GM18505 (cell line): ENCODE results near the gene GATAD2B.

Experiments
- ATAC-seq: cut with Tn5 transposase; IDR thresholded peaks from one replicate; pipeline ENCODE4 v1.9.1; 2021; ENCODE audit not compliant: unreplicated experiment
- POLR2A ChIP-seq: IDR thresholded peaks from 4 replicates; pipeline ENCODE4 v1.6.1; 2011; ENCODE audit warnings: borderline replicate concordance; ENCODE audit not compliant: insufficient read depth, insufficient read length; ENCODE audit errors: extremely low read depth

GATAD2B gene

DNA sequence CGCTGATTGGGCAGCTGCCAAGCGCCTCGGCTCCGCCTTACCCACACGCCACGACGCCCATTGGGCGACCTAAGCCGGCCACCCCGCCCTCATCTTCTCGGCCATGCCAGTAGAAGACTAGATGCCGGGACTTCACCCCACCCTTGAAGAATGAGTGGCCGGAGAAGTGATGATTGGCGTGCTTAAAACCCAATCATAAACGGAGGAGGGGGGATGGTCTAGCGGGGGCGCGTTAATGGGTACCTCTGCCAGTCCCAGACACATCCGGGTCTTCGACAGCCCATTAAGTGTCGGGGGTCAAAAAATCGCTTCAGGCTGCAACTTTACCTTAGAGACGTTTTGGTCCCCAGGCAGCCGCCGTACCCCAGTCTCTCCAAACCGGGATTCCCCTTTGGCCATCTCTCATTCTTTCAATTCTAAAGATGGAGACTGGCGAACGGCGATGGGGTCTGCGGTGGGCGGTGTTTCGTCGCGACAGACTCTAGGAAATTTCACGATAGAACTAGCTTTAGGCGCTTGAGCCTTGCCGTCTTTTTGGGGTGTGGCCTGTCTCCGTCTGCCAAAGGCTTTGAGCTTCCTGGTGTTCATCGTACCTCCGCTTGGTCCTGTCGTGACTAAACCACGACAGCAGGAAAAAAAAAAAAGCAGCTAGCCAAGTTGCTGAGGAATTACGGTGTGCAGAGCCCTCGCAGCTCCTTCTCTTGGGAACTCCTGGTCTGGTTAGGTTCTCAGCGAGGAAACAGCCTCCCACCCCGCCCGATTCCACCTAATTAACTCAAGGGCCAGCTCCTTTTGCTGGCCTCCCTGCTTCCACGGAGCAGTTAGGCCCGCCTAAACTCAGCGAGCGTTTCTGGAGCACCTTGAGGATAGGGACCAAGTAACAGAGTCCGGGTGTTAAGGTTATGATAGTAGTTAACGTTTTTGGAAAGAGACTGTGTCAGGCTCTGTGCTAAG lies at the start of gene GATAD2B:
Gene GATAD2B, minus strand, starts transcription at position 1 of the 954 bp plus-strand sequence. CDS start 94,625 bp downstream, outside the sequence.
- peak; percentile 82 for TF ChIP-seq POLR2A
- ATAC-seq: peak; percentile 85

DNA sequence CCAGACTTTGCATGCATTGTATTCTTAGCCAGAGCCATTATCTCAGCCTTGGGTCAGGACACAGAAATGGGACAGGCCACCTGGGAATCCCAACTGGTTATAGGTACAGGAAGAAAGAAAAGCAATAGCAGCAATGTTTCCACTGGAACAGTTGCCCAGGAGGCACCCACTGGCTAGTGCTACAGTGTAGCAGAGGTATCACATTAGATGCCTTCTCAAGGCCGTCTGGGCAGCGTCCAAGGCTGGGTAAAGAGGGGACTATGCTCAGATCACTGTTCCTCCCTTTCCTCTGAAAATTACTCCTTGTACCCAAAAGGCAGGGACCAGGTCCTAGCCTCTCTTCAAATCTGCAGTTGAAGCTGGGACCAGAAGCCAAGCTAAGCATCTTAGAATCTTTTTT lies 47.6 kb upstream of the GATAD2B start:
- no peak for ATAC-seq
- no peak for TF ChIP-seq POLR2A

DNA sequence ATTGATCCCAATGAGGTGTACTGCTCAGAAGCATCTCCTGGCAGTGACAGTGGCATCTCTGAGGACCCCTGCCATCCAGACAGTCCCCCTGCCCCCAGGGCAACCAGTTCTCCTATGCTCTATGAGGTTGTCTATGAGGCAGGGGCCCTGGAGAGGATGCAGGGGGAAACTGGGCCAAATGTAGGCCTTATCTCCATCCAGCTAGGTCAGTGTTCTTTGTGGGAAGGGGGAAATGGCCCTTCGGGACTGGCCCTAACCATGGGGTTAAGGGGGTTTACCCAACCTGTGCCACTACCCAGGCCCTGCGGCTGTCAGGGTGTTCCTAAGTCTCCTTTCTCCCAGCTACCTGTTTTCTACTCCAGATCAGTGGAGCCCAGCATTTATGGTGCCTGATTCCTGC lies 46.2 kb upstream of the GATAD2B start:
- no peak for ATAC-seq
- no peak for TF ChIP-seq POLR2A

DNA sequence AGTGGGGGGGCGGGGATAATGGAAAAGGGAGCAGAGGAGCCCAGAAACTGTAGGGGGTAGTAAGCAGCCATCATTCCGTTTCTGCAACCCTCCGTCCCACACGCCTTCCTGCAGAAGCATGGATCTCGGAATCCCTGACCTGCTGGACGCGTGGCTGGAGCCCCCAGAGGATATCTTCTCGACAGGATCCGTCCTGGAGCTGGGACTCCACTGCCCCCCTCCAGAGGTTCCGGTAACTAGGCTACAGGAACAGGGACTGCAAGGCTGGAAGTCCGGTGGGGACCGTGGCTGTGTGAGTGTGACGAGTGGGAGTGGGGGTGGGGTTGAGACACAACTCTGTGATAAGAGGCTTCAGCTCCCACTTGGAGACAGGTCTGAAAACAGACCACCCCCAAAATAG lies 45.6 kb upstream of the GATAD2B start:
- no peak for ATAC-seq
- TF ChIP-seq POLR2A: no peak

DNA sequence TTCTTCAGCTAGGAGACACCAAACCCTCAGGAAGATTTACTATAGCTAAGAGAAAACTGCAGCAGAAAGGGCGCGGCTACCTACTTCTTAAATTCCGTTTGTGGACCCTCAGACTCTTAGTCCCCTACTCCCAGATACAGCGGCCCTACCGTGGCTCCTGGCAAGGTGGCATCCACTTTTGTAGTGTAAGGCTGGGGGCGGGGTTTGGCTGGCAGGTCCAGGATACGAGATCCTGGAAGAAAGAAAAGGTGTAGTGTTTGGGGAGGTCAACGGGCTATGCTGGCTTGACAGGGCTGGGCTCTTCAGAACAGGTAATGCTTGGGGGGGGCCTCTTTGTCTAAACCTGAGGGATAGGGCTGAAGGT lies 45.2 kb upstream of the GATAD2B start:
- TF ChIP-seq POLR2A: no peak
- ATAC-seq: no peak

DNA sequence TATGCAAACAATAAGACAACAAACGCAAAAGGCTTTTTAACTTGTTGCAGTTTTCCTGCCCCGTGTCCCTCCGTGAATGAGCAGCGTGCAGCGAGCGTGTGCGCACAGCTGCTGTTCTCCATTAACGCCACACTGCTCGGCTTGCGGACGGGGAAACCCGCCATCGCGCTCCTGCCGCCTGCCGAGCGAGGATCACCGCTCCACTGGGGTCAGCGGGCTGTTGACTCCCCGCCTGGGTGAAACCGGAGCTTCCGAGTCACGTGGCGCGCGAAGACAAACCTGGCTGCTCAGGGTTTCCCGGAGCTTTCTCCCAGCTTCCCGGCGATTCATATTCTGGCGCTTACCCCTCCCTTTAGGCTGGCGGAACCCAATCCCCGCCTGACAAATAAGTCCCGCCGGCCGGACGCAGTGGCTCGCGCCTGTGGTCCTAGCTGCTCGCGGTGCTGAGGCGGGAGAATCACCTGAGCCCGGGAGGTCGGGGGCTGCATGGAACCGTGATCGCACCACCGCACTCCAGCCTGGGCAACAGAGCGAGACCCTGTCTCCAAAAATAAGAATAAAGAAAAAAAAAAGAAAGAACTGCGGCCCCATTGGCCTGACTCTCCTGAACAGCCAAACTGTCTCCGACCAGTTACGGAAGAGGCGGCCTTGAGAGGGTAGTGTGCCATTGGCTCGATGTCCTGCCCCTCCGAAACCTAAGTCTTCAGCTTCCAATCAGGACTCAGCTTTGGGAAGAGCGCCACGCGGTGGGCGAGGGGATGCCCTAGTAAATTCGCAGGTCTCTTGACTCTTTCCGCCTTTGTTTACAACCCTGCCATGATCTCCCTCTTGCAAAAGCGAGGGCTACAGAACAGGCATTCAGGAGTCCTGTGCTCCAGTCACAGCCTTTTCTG lies 44.6 kb upstream of the GATAD2B start, which contains the start of gene CREB3L4:
Gene CREB3L4, plus strand, starts transcription at position 796 of the 893 bp plus-strand sequence. CDS start 624 bp downstream, outside the sequence.
- ATAC-seq: peak; percentile 59
- peak; percentile 84 for TF ChIP-seq POLR2A

DNA sequence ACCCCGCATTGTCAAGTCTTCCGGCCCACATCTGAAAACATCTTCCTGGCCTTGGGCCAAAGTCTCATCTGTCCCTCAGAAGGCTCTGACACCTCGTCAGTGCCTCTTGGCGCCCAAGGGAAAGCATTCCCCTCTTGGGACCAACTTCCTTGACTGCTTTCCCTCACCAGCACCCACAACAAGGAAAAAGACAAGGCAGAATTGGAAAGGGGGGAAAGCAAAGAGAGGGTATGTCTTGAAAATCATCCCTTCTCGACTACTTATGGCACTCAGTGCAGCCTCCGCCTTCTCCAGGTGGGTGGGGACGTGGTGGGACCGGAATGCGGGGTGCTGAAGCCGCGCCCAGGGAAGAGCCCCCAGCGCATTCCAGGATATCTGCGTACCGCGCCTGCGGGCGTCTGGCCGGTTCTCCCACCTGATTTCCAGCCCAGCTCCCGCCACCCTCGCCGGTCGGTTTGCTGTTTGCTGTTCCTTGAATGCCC lies 41.1 kb upstream of the GATAD2B start:
- TF ChIP-seq POLR2A: peak; percentile 6

DNA sequence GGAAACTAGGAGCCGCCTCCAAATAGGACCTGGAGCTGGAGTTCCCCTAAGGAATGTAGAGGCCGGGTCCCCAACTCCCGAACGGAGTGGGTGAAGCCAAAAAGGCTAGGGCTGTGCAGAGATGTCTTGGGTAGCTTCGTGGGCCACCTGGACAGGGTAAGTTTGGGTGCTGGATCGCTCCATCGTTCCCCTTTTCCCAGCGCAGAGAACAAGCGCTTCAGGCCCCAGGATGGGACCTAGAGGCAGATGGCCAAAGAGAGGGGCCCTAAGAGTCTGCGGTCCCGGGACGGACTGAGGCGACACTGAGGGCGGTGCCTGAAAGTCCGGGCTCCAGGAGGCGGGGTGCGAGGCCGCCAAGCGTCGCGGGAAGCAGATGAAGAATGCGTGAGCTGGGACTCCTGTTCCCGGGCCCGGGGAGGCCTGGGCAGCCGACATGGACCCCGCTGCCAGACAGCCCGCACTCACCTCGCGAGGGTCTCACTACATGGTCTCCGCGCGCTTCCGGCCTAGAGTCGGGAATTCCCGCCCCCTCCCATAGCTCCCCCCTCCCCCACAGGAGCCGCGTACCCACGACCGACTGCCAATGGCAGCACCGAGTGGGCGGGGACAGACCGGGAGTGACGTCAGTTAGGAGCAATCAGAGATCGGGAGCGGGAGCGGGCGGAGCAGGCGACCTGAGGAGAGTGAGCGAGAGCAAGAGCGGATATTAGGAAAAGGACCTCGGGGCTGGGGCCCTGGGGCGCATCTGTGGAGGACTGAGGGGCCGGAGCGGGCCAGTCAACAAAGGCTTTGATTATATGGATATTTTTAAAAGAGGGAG lies 40.5 kb upstream of the GATAD2B start, which contains the start of gene SLC39A1:
Gene SLC39A1, minus strand, starts transcription at position 508 of the 820 bp plus-strand sequence. CDS start 822 bp downstream, outside the sequence.
- peak; percentile 73 for TF ChIP-seq POLR2A
- peak; percentile 43 for ATAC-seq

More for the DNA sequence above, 41.1 kb upstream of the GATAD2B start:
- ATAC-seq: no peak

DNA sequence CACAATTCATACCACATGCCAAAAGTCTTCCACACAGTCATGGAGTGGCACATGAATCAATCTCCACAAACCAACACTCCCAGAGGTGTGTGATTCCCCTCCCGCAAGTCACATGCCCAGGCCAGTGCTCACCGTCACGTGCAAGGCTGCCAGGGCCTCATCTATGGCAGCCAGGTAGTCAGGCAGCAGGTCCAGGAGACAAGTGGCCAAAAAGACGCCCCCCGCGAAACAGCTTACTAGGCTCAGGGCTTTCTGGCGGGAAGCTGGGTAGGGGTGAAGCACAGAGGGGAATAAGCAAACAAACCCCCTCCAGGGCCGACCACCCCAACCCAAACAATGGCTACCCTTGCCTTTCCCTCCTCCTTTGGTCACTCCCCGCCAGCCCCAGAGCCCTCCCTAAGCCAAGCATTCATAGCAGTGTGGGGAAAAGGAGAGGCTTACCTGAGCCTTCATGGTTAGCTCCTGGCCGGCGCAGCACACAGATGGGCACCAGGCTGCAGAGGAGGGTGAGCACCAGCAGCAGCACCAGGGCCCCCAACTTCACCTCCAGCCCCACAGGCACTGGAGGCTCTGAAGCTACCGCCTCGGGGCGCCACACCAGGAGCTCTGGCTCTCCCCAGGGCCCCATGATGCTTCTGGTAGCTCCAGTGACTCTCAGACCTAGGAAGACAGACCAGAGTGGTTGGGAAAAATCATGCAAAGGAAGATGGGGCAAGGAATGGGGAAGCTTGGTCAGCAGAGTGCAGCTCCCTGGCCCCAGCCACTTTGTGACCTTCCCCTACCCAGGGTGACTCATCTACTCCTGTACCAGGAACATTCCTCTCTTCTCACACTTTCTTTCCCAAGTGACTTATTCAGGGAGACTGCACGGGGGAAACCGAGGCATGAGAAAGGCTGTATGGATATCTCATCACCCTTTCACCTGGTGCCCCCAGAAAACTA lies 39.6 kb upstream of the GATAD2B start:
- no peak for ATAC-seq
- TF ChIP-seq POLR2A: peak; percentile 25

DNA sequence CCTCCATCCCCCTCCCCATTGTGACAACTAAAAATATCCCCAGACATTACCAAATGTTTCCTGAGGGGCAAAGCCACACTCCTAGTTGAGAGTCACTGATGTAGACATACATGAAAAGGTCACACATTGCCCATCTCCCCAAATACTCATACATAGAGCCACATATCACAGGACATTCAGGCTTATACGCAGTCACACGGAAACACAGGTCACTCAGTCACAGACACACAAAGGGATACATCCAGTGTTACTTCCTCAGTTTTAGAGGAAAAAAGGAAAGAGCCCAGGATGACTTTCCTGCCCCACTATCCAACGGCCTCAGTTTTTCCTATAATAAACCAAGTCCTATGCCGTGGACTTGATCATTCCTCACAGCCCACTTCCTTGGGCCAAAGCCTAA lies 38.6 kb upstream of the GATAD2B start:
- TF ChIP-seq POLR2A: no peak
- no peak for ATAC-seq

DNA sequence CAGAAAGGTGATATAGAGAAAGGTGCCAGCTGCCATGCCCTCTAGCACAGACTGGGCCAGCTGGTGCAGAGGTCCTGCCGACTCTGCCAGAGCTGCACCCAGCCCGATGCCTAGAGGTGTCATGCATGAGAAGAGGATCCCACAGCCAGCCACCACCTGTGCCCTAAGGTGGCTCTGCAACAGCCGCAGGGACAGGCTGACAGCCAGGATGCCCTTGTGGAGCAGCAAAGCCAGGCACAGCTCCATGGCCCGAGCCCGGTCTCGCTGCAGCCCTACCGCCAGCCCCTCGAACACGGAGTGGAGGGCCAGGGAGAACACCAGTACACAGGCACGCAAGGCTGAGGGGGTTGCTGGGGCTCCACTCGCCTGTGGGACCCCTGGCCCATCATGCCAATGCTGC lies 37.4 kb upstream of the GATAD2B start:
- no peak for ATAC-seq
- TF ChIP-seq POLR2A: no peak
